ENCODE measurements around the gene CFAP61.
"Not testable (repeated sequence)": the region's sequence is repeated elsewhere in the genome, so short reads cannot be mapped to it uniquely, and the experiment has no call there.

Gene CFAP61

GRCh38 chr20:20233041-20233514, 180.7 kb downstream of the CFAP61 start:
- no peak for DNase-seq

GRCh38 chr20:20235681-20236080, 183.3 kb downstream of the CFAP61 start:
- DNase-seq = no peak

- peak; percentile 43 for DNase-seq
These were observed 185.0 kb downstream of the CFAP61 start for GRCh38 chr20:20237093-20237959.

- DNase-seq = no peak
These were observed 189.6 kb downstream of the CFAP61 start for GRCh38 chr20:20241976-20242375.

- not testable (repeated sequence) for DNase-seq
These were observed 192.1 kb downstream of the CFAP61 start for GRCh38 chr20:20244384-20244783.

- no peak for DNase-seq
These were observed 194.8 kb downstream of the CFAP61 start for GRCh38 chr20:20246996-20247633.

- DNase-seq = no peak
These were observed 196.4 kb downstream of the CFAP61 start for GRCh38 chr20:20248620-20249200.

- no peak for DNase-seq
These were observed 199.0 kb downstream of the CFAP61 start for GRCh38 chr20:20251317-20251716.

- no peak for DNase-seq
These were observed 199.5 kb downstream of the CFAP61 start for GRCh38 chr20:20251836-20252235.

GRCh38 chr20:20253039-20253743, 200.9 kb downstream of the CFAP61 start:
- no peak for DNase-seq

- DNase-seq = no peak
These were observed 201.5 kb downstream of the CFAP61 start for GRCh38 chr20:20253744-20254330.

GRCh38 chr20:20255099-20255498, 202.8 kb downstream of the CFAP61 start:
- DNase-seq = no peak

GRCh38 chr20:20259533-20259932, 207.2 kb downstream of the CFAP61 start:
- no peak for DNase-seq

GRCh38 chr20:20261159-20261558, 208.8 kb downstream of the CFAP61 start:
- DNase-seq = no peak

GRCh38 chr20:20265210-20265609, 212.9 kb downstream of the CFAP61 start:
- DNase-seq = no peak

- no peak for DNase-seq
These were observed 214.2 kb downstream of the CFAP61 start for GRCh38 chr20:20266552-20266951.

- no peak for DNase-seq
These were observed 215.5 kb downstream of the CFAP61 start for GRCh38 chr20:20267685-20268370.

- DNase-seq = no peak
These were observed 218.9 kb downstream of the CFAP61 start for GRCh38 chr20:20271271-20271670.

GRCh38 chr20:20272686-20273085, 220.4 kb downstream of the CFAP61 start:
- DNase-seq = no peak

GRCh38 chr20:20273286-20273685, 221.0 kb downstream of the CFAP61 start:
- DNase-seq = no peak

- DNase-seq = no peak
These were observed 222.5 kb downstream of the CFAP61 start for GRCh38 chr20:20274821-20275220.

GRCh38 chr20:20275636-20276035, 223.3 kb downstream of the CFAP61 start:
- no peak for DNase-seq
